Measurements from ENCODE around the gene SRP19. TPM values are rescaled to one million over a fixed set of nuclear protein-coding genes. Genes with fewer than 3 reads are reported as not detected.

SRP19 gene
- total RNA-seq, 1 donor from 2014 or later: 73.5 TPM

- H3K27ac Mint-ChIP-seq (ENCODE audit: unreplicated experiment): no peak overlapping the region
- Histone ChIP-seq H3K79me2 (ENCODE audit: insufficient read depth, low read length) (peaks cover 33% of the 10 kb centered on the region), H3K4me1 (ENCODE audit: insufficient read depth, low read length) (no peaks in the 10 kb centered on the region), H2AFZ (ENCODE audit: low read depth, low read length) (no peak overlapping the region), H3K9me3 (ENCODE audit: insufficient read depth, low read depth, low read length) (no peaks in the 10 kb centered on the region), H3K4me3 (ENCODE audit: insufficient read depth, low read depth, low read length) (no peak overlapping the region), H3K9ac (ENCODE audit: low read length) (no peak overlapping the region), H3K36me3 (ENCODE audit: insufficient read depth, low read length) (peaks cover 41% of the 10 kb centered on the region), H3K27me3 (ENCODE audit: insufficient read depth, low read length) (no peaks in the 10 kb centered on the region), H3K4me2 (ENCODE audit: low read length) (no peak overlapping the region), H4K20me1 (ENCODE audit: insufficient read depth, low read length) (peaks cover 47% of the 10 kb centered on the region), H3K27ac (ENCODE audit: low read depth, low read length) (no peak overlapping the region)
- H3K4me3 Mint-ChIP-seq (ENCODE audit: unreplicated experiment): no peak overlapping the region
- TF ChIP-seq EZH2 (IDR thresholded peaks at IDR 0.05; ENCODE audit: insufficient read depth, low read length) (no peak), CTCF (IDR thresholded peaks at IDR 0.05; ENCODE audit: insufficient read depth, low read depth, low read length) (no peak)
- no peaks in the 10 kb centered on the region for H3K27me3 Mint-ChIP-seq (ENCODE audit: low read depth, unreplicated experiment)
- no peaks in the 10 kb centered on the region for H3K9me3 Mint-ChIP-seq (ENCODE audit: unreplicated experiment)
- peaks cover 8% of the 10 kb centered on the region for H3K36me3 Mint-ChIP-seq (ENCODE audit: low read depth, unreplicated experiment)
- FAIRE-seq (no peak), DNase-seq (ENCODE audit: low read depth) (no peak)
- H3K4me1 Mint-ChIP-seq (ENCODE audit: low read depth, unreplicated experiment): peaks cover 3% of the 10 kb centered on the region
Measured at GRCh38 chr5:112870966-112871365, 9.9 kb downstream of the SRP19 start.

DNA sequence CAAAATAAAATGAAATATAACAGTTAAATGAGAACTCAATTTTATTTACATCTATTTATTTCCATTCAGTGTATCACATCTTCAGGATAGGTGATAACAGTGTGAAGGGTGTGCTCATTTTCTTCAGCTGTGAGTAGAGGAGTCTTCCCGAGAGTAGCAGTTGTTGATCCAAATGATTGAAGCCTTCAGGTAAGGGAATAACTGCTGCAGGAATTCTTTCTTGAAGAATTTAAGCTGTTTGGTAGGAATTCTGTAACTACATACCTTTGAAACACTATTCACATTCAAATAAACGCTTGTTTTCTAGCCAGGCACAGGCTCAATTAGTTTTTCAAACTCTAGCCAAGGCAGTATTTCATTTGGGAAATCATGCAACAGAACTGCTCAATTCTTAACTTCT lies 15.3 kb downstream of the SRP19 start:
- Mint-ChIP-seq H3K9me3 (ENCODE audit: unreplicated experiment) (no peaks in the 10 kb centered on the region), H3K27me3 (ENCODE audit: low read depth, unreplicated experiment) (no peaks in the 10 kb centered on the region), H3K27ac (ENCODE audit: unreplicated experiment) (peak overlapping the region; percentile 18), H3K36me3 (ENCODE audit: low read depth, unreplicated experiment) (no peaks in the 10 kb centered on the region), H3K4me1 (ENCODE audit: low read depth, unreplicated experiment) (peaks cover 24% of the 10 kb centered on the region), H3K4me3 (ENCODE audit: unreplicated experiment) (no peak overlapping the region)
- Histone ChIP-seq H3K27ac (ENCODE audit: low read depth, low read length) (no peak overlapping the region), H3K79me2 (ENCODE audit: insufficient read depth, low read length) (peaks cover 21% of the 10 kb centered on the region), H3K9me3 (ENCODE audit: insufficient read depth, low read depth, low read length) (no peaks in the 10 kb centered on the region), H3K4me2 (ENCODE audit: low read length) (no peak overlapping the region), H3K36me3 (ENCODE audit: insufficient read depth, low read length) (peaks cover 17% of the 10 kb centered on the region), H4K20me1 (ENCODE audit: insufficient read depth, low read length) (peaks cover 37% of the 10 kb centered on the region), H3K9ac (ENCODE audit: low read length) (no peak overlapping the region), H3K4me1 (ENCODE audit: insufficient read depth, low read length) (peaks cover 8% of the 10 kb centered on the region), H2AFZ (ENCODE audit: low read depth, low read length) (no peak overlapping the region), H3K4me3 (ENCODE audit: insufficient read depth, low read depth, low read length) (no peak overlapping the region), H3K27me3 (ENCODE audit: insufficient read depth, low read length) (no peaks in the 10 kb centered on the region)
- DNase-seq (ENCODE audit: low read depth) (no peak), FAIRE-seq (no peak)
- TF ChIP-seq EZH2 (IDR thresholded peaks at IDR 0.05; ENCODE audit: insufficient read depth, low read length): no peak
- no peak for TF ChIP-seq CTCF (IDR thresholded peaks at IDR 0.05; ENCODE audit: insufficient read depth, low read depth, low read length)

DNA sequence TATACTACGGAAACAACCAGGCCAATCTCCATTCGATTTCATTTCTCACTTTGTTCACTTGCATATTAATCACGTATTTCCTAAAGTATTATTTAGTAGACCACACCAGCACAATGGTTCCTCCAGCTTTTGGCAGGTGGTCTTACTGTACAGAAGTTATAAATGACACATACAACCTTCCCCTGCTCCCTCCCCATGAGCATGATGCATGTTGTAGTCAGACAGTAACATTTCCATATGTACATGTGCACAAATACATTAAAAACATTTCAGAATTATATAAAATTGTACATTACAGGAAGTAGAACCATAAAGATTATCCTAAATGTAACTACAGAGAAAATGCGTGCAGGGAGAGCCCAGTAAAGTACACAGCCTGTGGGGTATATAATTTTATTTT lies 17.0 kb downstream of the SRP19 start:
- Mint-ChIP-seq H3K4me3 (ENCODE audit: unreplicated experiment) (no peak overlapping the region), H3K27ac (ENCODE audit: unreplicated experiment) (peak overlapping the region; percentile 50), H3K36me3 (ENCODE audit: low read depth, unreplicated experiment) (no peaks in the 10 kb centered on the region), H3K27me3 (ENCODE audit: low read depth, unreplicated experiment) (no peaks in the 10 kb centered on the region), H3K4me1 (ENCODE audit: low read depth, unreplicated experiment) (peaks cover 21% of the 10 kb centered on the region), H3K9me3 (ENCODE audit: unreplicated experiment) (no peaks in the 10 kb centered on the region)
- DNase-seq (ENCODE audit: low read depth) (no peak), FAIRE-seq (no peak)
- peaks cover 19% of the 10 kb centered on the region for H3K36me3 ChIP-seq (ENCODE audit: insufficient read depth, low read length)
- no peak overlapping the region for H3K27ac ChIP-seq (ENCODE audit: low read depth, low read length)
- no peaks in the 10 kb centered on the region for H3K9me3 ChIP-seq (ENCODE audit: insufficient read depth, low read depth, low read length)
- H3K79me2 ChIP-seq (ENCODE audit: insufficient read depth, low read length): peaks cover 24% of the 10 kb centered on the region
- H3K27me3 ChIP-seq (ENCODE audit: insufficient read depth, low read length): no peaks in the 10 kb centered on the region
- H3K4me1 ChIP-seq (ENCODE audit: insufficient read depth, low read length): peaks cover 8% of the 10 kb centered on the region
- no peak overlapping the region for H3K4me3 ChIP-seq (ENCODE audit: insufficient read depth, low read depth, low read length)
- H3K4me2 ChIP-seq (ENCODE audit: low read length): no peak overlapping the region
- no peak overlapping the region for H3K9ac ChIP-seq (ENCODE audit: low read length)
- TF ChIP-seq CTCF (IDR thresholded peaks at IDR 0.05; ENCODE audit: insufficient read depth, low read depth, low read length) (no peak), EZH2 (IDR thresholded peaks at IDR 0.05; ENCODE audit: insufficient read depth, low read length) (no peak)
- peaks cover 40% of the 10 kb centered on the region for H4K20me1 ChIP-seq (ENCODE audit: insufficient read depth, low read length)
- no peak overlapping the region for H2AFZ ChIP-seq (ENCODE audit: low read depth, low read length)
